Measurements from ENCODE around the gene FXR2. TPM values are rescaled to one million over a fixed set of nuclear protein-coding genes. Genes with fewer than 3 reads are reported as not detected.

Gene FXR2
- total and polyA plus RNA-seq, 2 experiments from 2014 or later = 10.9 to 24.4 TPM

DNA sequence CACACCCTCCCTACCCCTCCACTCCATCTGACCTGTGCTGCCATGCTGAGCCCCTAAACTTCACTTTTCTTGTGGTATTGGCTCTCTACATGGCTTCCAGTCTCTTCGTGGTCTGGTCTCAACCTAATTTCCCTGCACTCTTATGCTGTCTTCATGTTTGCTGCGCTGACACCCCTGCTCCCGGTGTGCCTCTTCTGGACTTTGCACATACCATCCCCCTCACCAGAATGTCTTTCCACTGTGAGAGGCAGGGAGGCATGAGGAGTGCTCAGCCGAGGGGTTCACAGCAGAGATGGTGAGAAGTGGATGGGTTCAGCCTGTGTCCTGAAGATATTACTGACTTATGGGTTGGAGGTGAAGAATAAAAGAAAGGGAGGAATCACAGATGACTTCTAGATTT is 63.3 kb downstream of the FXR2 start:
- H3K79me2 ChIP-seq (replicated peaks; ENCODE audit: insufficient read depth) = no peaks in the 10 kb centered on the region
- no peak overlapping the region for H2AFZ ChIP-seq
- H3K9me3 Mint-ChIP-seq = no peaks in the 10 kb centered on the region
- H3K4me1 Mint-ChIP-seq = peaks cover 15% of the 10 kb centered on the region
- peaks cover 18% of the 10 kb centered on the region for H3F3A ChIP-seq (replicated peaks; ENCODE audit: low read depth)
- H3K27ac Mint-ChIP-seq = no peak overlapping the region
- no peaks in the 10 kb centered on the region for H3K36me3 ChIP-seq (ENCODE audit: insufficient read depth)
- TF ChIP-seq JUNB (IDR thresholded peaks at IDR 0.05; ENCODE audit: unreplicated experiment) (no peak), EZH2phosphoT487 (IDR thresholded peaks at IDR 0.05; ENCODE audit: unreplicated experiment) (no peak), NANOG (IDR thresholded peaks at IDR 0.05; ENCODE audit: borderline replicate concordance) (no peak), EZH2 (IDR thresholded peaks at IDR 0.05; ENCODE audit: low read depth, unreplicated experiment) (no peak), ZNF114 (CRISPR knock-in tag; IDR thresholded peaks at IDR 0.05) (no peak), CREB1 (CRISPR knock-in tag; IDR thresholded peaks at IDR 0.05; ENCODE audit: low read depth) (no peak)
- TF ChIP-seq, protein P1, sequence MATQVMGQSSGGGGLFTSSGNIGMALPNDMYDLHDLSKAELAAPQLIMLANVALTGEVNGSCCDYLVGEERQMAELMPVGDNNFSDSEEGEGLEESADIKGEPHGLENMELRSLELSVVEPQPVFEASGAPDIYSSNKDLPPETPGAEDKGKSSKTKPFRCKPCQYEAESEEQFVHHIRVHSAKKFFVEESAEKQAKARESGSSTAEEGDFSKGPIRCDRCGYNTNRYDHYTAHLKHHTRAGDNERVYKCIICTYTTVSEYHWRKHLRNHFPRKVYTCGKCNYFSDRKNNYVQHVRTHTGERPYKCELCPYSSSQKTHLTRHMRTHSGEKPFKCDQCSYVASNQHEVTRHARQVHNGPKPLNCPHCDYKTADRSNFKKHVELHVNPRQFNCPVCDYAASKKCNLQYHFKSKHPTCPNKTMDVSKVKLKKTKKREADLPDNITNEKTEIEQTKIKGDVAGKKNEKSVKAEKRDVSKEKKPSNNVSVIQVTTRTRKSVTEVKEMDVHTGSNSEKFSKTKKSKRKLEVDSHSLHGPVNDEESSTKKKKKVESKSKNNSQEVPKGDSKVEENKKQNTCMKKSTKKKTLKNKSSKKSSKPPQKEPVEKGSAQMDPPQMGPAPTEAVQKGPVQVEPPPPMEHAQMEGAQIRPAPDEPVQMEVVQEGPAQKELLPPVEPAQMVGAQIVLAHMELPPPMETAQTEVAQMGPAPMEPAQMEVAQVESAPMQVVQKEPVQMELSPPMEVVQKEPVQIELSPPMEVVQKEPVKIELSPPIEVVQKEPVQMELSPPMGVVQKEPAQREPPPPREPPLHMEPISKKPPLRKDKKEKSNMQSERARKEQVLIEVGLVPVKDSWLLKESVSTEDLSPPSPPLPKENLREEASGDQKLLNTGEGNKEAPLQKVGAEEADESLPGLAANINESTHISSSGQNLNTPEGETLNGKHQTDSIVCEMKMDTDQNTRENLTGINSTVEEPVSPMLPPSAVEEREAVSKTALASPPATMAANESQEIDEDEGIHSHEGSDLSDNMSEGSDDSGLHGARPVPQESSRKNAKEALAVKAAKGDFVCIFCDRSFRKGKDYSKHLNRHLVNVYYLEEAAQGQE (IDR thresholded peaks at IDR 0.05; ENCODE audit: unreplicated experiment) = no peak
- TF ChIP-seq, protein P2, sequence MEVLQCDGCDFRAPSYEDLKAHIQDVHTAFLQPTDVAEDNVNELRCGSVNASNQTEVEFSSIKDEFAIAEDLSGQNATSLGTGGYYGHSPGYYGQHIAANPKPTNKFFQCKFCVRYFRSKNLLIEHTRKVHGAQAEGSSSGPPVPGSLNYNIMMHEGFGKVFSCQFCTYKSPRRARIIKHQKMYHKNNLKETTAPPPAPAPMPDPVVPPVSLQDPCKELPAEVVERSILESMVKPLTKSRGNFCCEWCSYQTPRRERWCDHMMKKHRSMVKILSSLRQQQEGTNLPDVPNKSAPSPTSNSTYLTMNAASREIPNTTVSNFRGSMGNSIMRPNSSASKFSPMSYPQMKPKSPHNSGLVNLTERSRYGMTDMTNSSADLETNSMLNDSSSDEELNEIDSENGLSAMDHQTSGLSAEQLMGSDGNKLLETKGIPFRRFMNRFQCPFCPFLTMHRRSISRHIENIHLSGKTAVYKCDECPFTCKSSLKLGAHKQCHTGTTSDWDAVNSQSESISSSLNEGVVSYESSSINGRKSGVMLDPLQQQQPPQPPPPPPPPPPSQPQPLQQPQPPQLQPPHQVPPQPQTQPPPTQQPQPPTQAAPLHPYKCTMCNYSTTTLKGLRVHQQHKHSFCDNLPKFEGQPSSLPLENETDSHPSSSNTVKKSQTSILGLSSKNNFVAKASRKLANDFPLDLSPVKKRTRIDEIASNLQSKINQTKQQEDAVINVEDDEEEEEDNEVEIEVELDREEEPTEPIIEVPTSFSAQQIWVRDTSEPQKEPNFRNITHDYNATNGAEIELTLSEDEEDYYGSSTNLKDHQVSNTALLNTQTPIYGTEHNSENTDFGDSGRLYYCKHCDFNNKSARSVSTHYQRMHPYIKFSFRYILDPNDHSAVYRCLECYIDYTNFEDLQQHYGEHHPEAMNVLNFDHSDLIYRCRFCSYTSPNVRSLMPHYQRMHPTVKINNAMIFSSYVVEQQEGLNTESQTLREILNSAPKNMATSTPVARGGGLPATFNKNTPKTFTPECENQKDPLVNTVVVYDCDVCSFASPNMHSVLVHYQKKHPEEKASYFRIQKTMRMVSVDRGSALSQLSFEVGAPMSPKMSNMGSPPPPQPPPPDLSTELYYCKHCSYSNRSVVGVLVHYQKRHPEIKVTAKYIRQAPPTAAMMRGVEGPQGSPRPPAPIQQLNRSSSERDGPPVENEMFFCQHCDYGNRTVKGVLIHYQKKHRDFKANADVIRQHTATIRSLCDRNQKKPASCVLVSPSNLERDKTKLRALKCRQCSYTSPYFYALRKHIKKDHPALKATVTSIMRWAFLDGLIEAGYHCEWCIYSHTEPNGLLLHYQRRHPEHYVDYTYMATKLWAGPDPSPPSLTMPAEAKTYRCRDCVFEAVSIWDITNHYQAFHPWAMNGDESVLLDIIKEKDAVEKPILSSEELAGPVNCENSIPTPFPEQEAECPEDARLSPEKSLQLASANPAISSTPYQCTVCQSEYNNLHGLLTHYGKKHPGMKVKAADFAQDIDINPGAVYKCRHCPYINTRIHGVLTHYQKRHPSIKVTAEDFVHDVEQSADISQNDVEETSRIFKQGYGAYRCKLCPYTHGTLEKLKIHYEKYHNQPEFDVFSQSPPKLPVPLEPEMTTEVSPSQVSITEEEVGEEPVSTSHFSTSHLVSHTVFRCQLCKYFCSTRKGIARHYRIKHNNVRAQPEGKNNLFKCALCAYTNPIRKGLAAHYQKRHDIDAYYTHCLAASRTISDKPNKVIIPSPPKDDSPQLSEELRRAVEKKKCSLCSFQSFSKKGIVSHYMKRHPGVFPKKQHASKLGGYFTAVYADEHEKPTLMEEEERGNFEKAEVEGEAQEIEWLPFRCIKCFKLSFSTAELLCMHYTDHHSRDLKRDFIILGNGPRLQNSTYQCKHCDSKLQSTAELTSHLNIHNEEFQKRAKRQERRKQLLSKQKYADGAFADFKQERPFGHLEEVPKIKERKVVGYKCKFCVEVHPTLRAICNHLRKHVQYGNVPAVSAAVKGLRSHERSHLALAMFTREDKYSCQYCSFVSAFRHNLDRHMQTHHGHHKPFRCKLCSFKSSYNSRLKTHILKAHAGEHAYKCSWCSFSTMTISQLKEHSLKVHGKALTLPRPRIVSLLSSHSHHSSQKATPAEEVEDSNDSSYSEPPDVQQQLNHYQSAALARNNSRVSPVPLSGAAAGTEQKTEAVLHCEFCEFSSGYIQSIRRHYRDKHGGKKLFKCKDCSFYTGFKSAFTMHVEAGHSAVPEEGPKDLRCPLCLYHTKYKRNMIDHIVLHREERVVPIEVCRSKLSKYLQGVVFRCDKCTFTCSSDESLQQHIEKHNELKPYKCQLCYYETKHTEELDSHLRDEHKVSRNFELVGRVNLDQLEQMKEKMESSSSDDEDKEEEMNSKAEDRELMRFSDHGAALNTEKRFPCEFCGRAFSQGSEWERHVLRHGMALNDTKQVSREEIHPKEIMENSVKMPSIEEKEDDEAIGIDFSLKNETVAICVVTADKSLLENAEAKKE (CRISPR knock-in tag; IDR thresholded peaks at IDR 0.05) = no peak
- no peak overlapping the region for H3K4me2 ChIP-seq
- peaks cover 9% of the 10 kb centered on the region for H3K27me3 Mint-ChIP-seq (ENCODE audit: insufficient read depth, low read depth, poor library complexity)
- no peak overlapping the region for H3K27ac ChIP-seq (ENCODE audit: low read depth)
- peaks cover 5% of the 10 kb centered on the region; the same call in 1 of the 2 replicates for H3K4me1 ChIP-seq (ENCODE audit: insufficient read depth)
- H3K27me3 ChIP-seq (ENCODE audit: insufficient read depth) = peaks cover 13% of the 10 kb centered on the region
- H3K4me3 ChIP-seq = no peak overlapping the region
- no peaks in the 10 kb centered on the region for H3K9me2 ChIP-seq (ENCODE audit: insufficient read depth)
- H4K20me1 ChIP-seq (replicated peaks; ENCODE audit: insufficient read depth) = no peaks in the 10 kb centered on the region
- H3K36me3 Mint-ChIP-seq (ENCODE audit: low read depth) = no peaks in the 10 kb centered on the region
- DNase-seq (ENCODE audit: low spot score) (no peak), ATAC-seq (no peak)
- no peak overlapping the region for H3K4me3 Mint-ChIP-seq
